T-helper 1 cell treated with Interleukin-12 subunit alpha and Interleukin-12 subunit beta and Interleukin-4 antibody, amounts not matched to agents 30 μg/mL and 1 μg/mL, for 36 hours (primary cell): Measurements from ENCODE around the gene KRTAP5-8.
"Not testable (repeated sequence)": the region's sequence is repeated elsewhere in the genome, so short reads cannot be mapped to it uniquely, and the experiment has no call there.

Source experiments
- H3K27ac Mint-ChIP-seq: one replicate; pipeline ENCODE4 v1.8.0; 2021; ENCODE audit warnings: mild to moderate bottlenecking, mixed read lengths
- H3K27me3 Mint-ChIP-seq: one replicate; pipeline ENCODE4 v1.8.0; 2021; ENCODE audit warnings: low read depth, mixed read lengths
- H3K36me3 Mint-ChIP-seq: one replicate; pipeline ENCODE4 v1.8.0; 2021; ENCODE audit warnings: low read depth, mixed read lengths
- H3K4me1 Mint-ChIP-seq: one replicate; pipeline ENCODE4 v1.8.0; 2021; ENCODE audit warnings: low read depth, mixed read lengths
- H3K4me3 Mint-ChIP-seq: one replicate; pipeline ENCODE4 v1.8.0; 2021; ENCODE audit warnings: mild to moderate bottlenecking, moderate library complexity, mixed read lengths
- H3K9me3 Mint-ChIP-seq: one replicate; pipeline ENCODE4 v1.8.0; 2021; ENCODE audit warnings: mixed read lengths

KRTAP5-8 gene

GRCh38 chr11:71501071-71501985 is 36.5 kb upstream of the KRTAP5-8 start:
- Mint-ChIP-seq H3K27ac (no peak overlapping the region), H3K9me3 (no peaks in the 10 kb centered on the region), H3K36me3 (peaks cover 41% of the 10 kb centered on the region), H3K4me1 (peaks cover 4% of the 10 kb centered on the region), H3K27me3 (no peaks in the 10 kb centered on the region), H3K4me3 (no peak overlapping the region)

DNA sequence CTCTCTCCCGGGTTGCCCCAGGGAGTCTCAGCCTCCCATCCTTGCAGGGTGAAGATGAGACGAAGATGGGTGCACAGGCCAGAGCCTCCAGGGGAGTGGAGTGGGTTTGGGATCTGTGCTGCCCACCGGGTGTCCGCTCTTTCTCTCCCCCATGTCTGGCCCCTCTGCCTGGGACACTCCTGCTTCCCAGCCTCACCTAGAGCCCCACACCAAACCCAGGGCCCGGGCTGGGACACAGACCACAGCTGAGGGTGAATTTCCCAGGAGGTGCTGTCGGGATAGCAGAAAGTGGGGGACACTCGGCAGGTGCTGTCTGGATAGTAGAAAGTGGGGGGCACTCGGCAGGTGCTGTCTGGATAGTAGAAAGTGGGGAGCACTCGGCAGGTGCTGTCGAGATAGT is 35.8 kb upstream of the KRTAP5-8 start:
- no peak overlapping the region for H3K27ac Mint-ChIP-seq
- H3K4me1 Mint-ChIP-seq = peaks cover 4% of the 10 kb centered on the region
- peaks cover 36% of the 10 kb centered on the region for H3K36me3 Mint-ChIP-seq
- H3K9me3 Mint-ChIP-seq = no peaks in the 10 kb centered on the region
- H3K4me3 Mint-ChIP-seq = no peak overlapping the region
- H3K27me3 Mint-ChIP-seq = no peaks in the 10 kb centered on the region

DNA sequence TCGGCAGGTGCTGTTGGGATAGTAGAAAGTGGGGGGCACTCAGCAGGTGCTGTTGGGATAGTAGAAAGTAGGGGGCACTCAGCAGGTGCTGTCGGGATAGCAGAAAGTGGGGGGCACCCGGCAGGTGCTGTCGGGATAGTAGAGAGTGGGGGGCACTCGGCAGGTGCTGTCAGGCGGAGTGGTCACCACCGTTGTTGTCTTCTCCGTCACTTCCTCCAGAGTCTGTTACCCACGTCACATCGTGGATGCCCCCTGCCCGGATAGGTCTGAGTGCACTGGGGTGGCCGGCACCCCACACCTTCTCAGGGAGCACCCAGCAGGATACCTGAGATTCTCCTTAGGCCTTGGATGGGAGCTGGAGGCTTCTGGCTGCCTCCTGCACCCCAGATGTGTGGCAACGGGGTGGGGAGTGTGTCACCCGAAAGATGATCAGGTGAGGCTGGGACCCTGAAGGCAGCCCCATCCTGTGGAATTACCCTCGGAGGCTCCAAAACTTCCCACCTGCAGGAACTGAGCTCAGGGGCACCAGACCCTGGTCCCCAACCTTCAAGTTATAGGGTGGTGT is 34.9 kb upstream of the KRTAP5-8 start:
- H3K4me1 Mint-ChIP-seq = peaks cover 4% of the 10 kb centered on the region
- H3K36me3 Mint-ChIP-seq = peaks cover 33% of the 10 kb centered on the region
- no peak overlapping the region for H3K4me3 Mint-ChIP-seq
- H3K27me3 Mint-ChIP-seq = no peaks in the 10 kb centered on the region
- H3K27ac Mint-ChIP-seq = no peak overlapping the region
- H3K9me3 Mint-ChIP-seq = peaks cover under 1% of the 10 kb centered on the region

DNA sequence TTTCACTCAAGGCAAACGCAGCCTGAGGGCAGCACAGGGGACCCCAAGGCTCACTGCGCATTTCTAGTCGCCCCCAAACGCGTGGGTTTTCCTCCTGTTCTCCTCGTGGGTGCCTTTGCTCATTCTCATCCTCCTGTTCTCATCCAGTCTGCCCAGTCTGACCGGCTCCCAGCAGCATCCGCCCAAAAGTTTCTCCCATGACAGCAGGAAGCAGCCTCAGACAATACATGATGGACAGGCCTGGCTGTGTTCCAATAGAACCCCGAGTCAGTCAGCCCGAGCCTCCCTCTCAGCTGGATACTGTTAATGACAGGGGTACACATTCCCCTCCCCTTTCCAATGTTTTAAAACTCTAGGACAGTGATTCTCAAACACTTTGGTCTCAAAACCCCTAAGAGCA is 33.3 kb upstream of the KRTAP5-8 start:
- Mint-ChIP-seq H3K36me3 (peaks cover 23% of the 10 kb centered on the region), H3K4me3 (no peak overlapping the region), H3K27me3 (no peaks in the 10 kb centered on the region), H3K27ac (no peak overlapping the region), H3K9me3 (peaks cover 16% of the 10 kb centered on the region), H3K4me1 (no peaks in the 10 kb centered on the region)

GRCh38 chr11:71505001-71505400 is 32.8 kb upstream of the KRTAP5-8 start:
- peaks cover 24% of the 10 kb centered on the region for H3K36me3 Mint-ChIP-seq
- peaks cover 21% of the 10 kb centered on the region for H3K9me3 Mint-ChIP-seq
- H3K4me3 Mint-ChIP-seq = no peak overlapping the region
- no peaks in the 10 kb centered on the region for H3K4me1 Mint-ChIP-seq
- H3K27ac Mint-ChIP-seq = no peak overlapping the region
- H3K27me3 Mint-ChIP-seq = no peaks in the 10 kb centered on the region

DNA sequence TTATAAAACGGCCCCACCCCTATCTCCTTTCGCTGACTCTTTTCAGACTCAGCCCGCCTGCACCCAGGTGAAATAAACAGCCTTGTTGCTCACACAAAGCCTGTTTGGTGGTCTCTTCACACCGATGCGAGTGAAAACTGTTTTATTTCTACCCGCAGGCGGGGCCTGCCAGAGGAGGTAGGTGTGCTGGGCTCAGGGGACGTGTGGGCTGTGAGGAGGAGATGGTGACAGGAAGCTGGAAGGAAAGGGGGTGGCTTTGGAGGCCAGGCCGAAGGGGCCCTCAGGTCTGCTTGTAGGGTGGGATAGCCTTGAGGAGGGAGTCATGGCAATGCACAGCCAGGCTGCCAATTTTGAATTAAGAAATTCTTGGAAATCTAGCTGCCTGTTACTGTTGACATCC is 32.0 kb upstream of the KRTAP5-8 start:
- Mint-ChIP-seq H3K36me3 (peaks cover 16% of the 10 kb centered on the region), H3K4me1 (no peaks in the 10 kb centered on the region), H3K4me3 (no peak overlapping the region), H3K27ac (no peak overlapping the region), H3K9me3 (peaks cover 21% of the 10 kb centered on the region), H3K27me3 (no peaks in the 10 kb centered on the region)

GRCh38 chr11:71507102-71507501 is 30.7 kb upstream of the KRTAP5-8 start:
- Mint-ChIP-seq H3K36me3 (peaks cover 16% of the 10 kb centered on the region), H3K9me3 (peaks cover 21% of the 10 kb centered on the region), H3K4me1 (no peaks in the 10 kb centered on the region), H3K27me3 (no peaks in the 10 kb centered on the region), H3K27ac (no peak overlapping the region), H3K4me3 (no peak overlapping the region)

DNA sequence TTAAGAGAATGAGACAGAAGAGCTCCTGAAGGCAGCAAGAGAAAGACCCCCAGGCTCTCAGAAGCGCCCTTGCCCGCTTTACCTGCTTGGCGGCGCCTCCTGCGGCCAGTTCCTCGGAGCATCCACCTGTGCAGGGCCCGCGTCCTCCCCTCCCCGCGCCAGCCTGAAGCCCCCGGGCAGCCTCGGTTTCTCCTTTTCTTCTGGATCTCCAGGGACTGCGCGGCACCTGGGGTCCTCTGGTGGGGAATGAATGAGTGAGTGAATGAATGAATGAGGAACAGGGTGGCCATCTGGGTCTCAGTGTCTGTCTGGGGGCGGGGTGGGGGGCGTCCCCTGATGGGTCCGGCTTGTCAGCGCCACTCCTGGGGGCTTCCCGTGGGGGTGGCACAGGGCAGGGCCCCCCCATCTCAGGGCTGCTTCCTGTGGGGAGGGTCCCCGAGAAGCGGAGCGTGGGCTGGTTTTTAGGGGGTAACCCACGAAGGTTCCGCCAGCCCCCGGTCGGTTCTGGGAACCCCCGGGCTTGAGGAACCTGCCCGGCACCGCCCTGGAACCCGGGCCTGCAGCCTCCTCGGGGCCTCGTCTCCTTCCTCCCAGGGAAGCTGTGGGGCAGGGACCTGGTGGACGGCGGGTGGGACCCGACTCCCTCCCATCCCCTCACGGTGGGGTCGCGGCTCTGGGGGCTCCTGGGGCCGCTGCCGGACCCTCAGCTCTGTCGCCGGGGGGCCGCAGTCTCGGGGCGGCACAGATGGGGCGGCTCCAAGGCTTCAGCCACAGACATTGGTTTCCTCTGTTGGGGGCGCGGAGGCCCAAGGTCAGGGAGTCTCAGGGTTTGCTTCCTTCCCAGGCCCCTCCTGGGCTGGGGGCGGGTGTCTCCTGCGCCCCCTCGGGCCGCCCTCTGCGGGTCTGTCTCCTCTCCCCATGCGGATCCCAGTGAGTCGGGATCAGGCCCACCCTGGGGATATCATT is 19.0 kb upstream of the KRTAP5-8 start:
- Mint-ChIP-seq H3K27me3 (no peaks in the 10 kb centered on the region), H3K4me1 (no peaks in the 10 kb centered on the region), H3K4me3 (no peak overlapping the region), H3K27ac (no peak overlapping the region), H3K36me3 (no peaks in the 10 kb centered on the region), H3K9me3 (peaks cover 13% of the 10 kb centered on the region)

- no peaks in the 10 kb centered on the region for H3K36me3 Mint-ChIP-seq
- H3K27me3 Mint-ChIP-seq = no peaks in the 10 kb centered on the region
- no peak overlapping the region for H3K4me3 Mint-ChIP-seq
- H3K4me1 Mint-ChIP-seq = no peaks in the 10 kb centered on the region
- no peak overlapping the region for H3K27ac Mint-ChIP-seq
- peaks cover 10% of the 10 kb centered on the region for H3K9me3 Mint-ChIP-seq
Measured at GRCh38 chr11:71519546-71519945, 18.3 kb upstream of the KRTAP5-8 start.

DNA sequence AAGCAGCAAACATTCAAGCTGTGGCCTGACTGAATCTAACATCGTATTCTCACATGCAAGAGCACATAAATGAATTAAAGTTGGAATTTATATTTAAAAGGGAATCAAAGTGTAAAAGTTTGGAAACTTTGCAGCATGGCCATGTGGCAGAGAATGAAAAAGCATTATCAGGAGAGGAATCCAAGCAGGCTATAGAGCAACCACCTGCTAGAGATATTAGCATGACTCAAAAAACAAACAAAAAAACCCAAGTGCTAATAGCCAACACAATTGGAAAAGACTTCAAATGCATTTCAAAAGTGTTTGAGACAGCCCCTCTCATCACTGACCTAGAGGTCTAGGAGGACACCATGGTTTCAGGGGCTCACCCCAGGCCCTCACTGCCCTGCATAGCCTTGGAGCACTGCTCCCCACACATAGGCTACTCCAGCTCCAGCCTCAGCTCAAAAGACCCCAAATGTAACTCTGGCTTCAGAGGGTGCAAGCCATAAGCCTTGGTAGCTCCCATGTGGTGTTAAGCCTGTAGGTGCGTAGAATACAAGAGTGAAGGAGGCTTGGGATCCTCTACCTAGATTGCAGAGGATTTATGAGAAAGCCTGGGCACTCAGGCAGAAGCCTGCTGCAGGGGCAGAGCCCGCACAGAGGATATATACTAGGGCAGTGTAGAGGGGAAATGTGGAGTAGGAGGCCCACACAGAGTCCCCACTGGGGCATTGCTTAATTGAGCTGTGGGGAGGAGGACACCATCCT is 12.5 kb upstream of the KRTAP5-8 start:
- Mint-ChIP-seq H3K4me1 (no peaks in the 10 kb centered on the region), H3K36me3 (no peaks in the 10 kb centered on the region), H3K27me3 (no peaks in the 10 kb centered on the region), H3K27ac (no peak overlapping the region), H3K4me3 (no peak overlapping the region), H3K9me3 (peaks cover 10% of the 10 kb centered on the region)

DNA sequence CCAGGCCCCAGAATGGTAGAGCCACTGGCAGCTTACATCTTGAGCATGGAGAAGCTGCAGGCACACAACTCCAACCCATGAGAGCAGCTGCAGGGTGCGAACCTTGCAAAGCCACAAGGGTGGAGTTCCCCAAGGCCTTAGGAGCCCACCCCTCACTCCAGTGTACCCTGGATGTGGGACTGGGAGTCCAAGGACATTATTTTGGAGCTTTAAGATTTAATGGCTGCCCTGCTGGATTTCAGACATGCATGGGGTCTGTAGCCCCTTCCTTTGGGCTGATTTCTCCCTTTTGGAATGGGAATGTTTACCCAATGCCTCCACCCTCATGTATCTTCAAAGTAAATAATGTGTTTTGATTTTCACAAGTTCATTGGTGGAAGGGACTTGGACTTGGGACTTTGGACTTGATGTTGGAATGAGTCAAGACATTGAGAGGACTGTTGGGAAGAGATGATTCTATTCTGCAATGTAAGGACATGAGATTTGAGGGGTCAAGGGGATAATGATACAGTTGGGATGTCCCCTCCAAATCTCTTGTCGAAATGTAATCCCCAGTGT is 11.8 kb upstream of the KRTAP5-8 start:
- no peaks in the 10 kb centered on the region for H3K4me1 Mint-ChIP-seq
- H3K9me3 Mint-ChIP-seq = peaks cover 8% of the 10 kb centered on the region

GRCh38 chr11:71526796-71527575 is 10.8 kb upstream of the KRTAP5-8 start, which contains the start of gene KRTAP5-7:
KRTAP5-7 (plus strand) TSS chr11:71527267; CDS start chr11:71527301, 34 bp downstream.
- not testable (repeated sequence) for H3K9me3 Mint-ChIP-seq, H3K36me3 Mint-ChIP-seq, H3K4me1 Mint-ChIP-seq, H3K27ac Mint-ChIP-seq, H3K4me3 Mint-ChIP-seq, H3K27me3 Mint-ChIP-seq

More for the DNA sequence above, 11.8 kb upstream of the KRTAP5-8 start:
- Mint-ChIP-seq H3K27ac (no peak overlapping the region), H3K27me3 (no peaks in the 10 kb centered on the region), H3K36me3 (no peaks in the 10 kb centered on the region), H3K4me3 (no peak overlapping the region)

DNA sequence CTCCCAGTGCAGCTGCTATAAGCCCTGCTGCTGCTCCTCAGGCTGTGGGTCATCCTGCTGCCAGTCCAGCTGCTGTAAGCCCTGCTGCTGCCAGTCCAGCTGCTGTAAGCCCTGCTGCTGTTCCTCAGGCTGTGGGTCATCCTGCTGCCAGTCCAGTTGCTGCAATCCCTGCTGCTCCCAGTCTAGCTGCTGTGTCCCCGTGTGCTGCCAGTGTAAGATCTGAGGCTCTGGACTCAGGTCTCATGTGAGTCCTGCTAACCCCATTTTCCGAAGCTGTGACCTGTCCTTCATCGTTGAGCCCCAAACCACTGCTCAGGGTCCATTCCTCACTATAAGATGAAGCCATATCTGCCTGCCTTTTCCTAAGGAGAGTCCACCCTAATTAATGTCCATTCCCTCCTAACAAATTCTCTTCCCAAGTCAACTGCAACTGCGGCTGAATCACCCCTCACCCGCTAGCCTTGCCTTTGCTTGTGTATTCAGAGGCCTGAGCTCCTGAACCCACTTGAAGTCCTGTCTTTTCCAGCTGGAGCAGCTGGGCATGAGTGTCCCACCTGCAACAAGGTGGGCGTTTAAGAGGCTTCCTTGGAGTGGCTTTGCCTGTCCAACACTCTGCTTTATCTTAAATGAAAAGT is 10.1 kb upstream of the KRTAP5-8 start:
- H3K4me1 Mint-ChIP-seq = no peaks in the 10 kb centered on the region
- no peak overlapping the region for H3K27ac Mint-ChIP-seq
- no peaks in the 10 kb centered on the region for H3K27me3 Mint-ChIP-seq
- no peaks in the 10 kb centered on the region for H3K36me3 Mint-ChIP-seq
- H3K9me3 Mint-ChIP-seq = no peaks in the 10 kb centered on the region
- H3K4me3 Mint-ChIP-seq = no peak overlapping the region
